Ishikawa (cell line): ENCODE results near the gene FTO.

Experiments used
- CEBPB ChIP-seq: IDR thresholded peaks from 2 replicates; pipeline ENCODE4 v1.6.1; 2012
- CREB1 ChIP-seq: IDR thresholded peaks from 2 replicates; pipeline ENCODE4 v1.6.1; 2012; ENCODE audit warnings: low read depth
- EGR1 ChIP-seq: IDR thresholded peaks from 2 replicates; pipeline ENCODE4 v1.6.1; 2012
- EP300 ChIP-seq: IDR thresholded peaks from 2 replicates; pipeline ENCODE4 v1.6.1; 2012; ENCODE audit warnings: borderline replicate concordance
- FOXM1 ChIP-seq: IDR thresholded peaks from 2 replicates; pipeline ENCODE4 v1.6.1; 2012; ENCODE audit warnings: low read depth, borderline replicate concordance
- NFIC ChIP-seq: IDR thresholded peaks from 2 replicates; pipeline ENCODE4 v1.6.1; 2012
- RAD21 ChIP-seq: IDR thresholded peaks from 2 replicates; pipeline ENCODE4 v1.6.1; 2012; ENCODE audit warnings: low read depth
- TAF1 ChIP-seq: IDR thresholded peaks from 2 replicates; pipeline ENCODE4 v1.6.1; 2012; ENCODE audit warnings: low read depth, mild to moderate bottlenecking
- TCF12 ChIP-seq: IDR thresholded peaks from 2 replicates; pipeline ENCODE4 v1.6.1; 2012; ENCODE audit warnings: low read depth
- TEAD4 ChIP-seq: IDR thresholded peaks from 2 replicates; pipeline ENCODE4 v1.6.1; 2012
- YY1 ChIP-seq: IDR thresholded peaks from 2 replicates; pipeline ENCODE4 v1.6.1; 2012; ENCODE audit warnings: low read depth
- ZBTB7A ChIP-seq: IDR thresholded peaks from 2 replicates; pipeline ENCODE4 v1.6.1; 2012; ENCODE audit warnings: low read depth
- TF ChIP-seq, protein P1 (sequence below): IDR thresholded peaks from 2 replicates; pipeline ENCODE4 v1.6.1; 2012
- TF ChIP-seq, protein P2 (sequence below): IDR thresholded peaks from 2 replicates; pipeline ENCODE4 v1.6.1; 2012
- TF ChIP-seq, protein P3 (sequence below): IDR thresholded peaks from 2 replicates; pipeline ENCODE4 v1.6.1; 2012; ENCODE audit warnings: low read depth, mild to moderate bottlenecking

Gene FTO

DNA sequence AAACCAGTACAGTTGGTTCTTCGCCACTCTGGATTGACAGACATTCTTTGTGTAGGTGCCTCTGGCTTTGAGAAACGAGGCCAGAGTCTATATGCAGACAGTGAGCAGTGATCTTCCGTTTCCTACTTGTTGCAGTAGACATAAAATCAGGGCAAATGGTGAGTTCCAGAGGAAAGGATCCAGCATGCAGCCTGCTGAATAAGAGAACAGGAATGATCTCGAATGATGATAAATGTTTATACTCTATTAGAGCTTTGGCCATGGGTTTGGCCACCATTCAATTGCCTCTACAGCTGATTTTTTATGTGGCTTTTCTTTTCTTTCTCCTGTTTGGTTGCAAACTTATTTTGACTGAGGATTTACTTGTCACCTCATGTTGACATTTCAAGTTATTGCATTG is 295.9 kb downstream of the FTO start:
- TF ChIP-seq FOXM1: no peak
- no peak for TF ChIP-seq NFIC
- no peak for TF ChIP-seq ZBTB7A

DNA sequence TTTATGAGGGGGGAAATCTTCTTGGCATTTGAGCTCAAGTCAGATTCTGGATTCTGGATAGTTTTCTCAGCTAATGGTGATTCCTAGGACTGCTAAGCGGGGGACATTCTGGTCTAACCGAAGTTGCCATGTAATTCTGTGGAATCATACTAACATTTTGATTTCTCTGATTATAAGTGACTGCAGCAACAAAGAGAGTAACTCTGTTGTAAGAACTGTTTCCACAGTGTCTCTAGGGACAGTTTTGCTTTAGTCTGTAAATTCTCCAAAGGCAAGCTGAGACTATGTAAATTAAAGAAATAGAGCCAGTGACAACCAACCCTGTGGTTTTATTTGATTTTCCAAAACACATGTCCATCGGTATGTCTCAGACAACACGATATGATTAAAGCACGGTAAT is 296.4 kb downstream of the FTO start:
- TF ChIP-seq, protein P1, sequence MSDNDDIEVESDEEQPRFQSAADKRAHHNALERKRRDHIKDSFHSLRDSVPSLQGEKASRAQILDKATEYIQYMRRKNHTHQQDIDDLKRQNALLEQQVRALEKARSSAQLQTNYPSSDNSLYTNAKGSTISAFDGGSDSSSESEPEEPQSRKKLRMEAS: no peak
- TF ChIP-seq ZBTB7A: no peak
- no peak for TF ChIP-seq FOXM1
- TF ChIP-seq EP300: no peak
- TF ChIP-seq TAF1: no peak
- TF ChIP-seq, protein P2, sequence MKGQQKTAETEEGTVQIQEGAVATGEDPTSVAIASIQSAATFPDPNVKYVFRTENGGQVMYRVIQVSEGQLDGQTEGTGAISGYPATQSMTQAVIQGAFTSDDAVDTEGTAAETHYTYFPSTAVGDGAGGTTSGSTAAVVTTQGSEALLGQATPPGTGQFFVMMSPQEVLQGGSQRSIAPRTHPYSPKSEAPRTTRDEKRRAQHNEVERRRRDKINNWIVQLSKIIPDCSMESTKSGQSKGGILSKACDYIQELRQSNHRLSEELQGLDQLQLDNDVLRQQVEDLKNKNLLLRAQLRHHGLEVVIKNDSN: no peak
- no peak for TF ChIP-seq CREB1
- TF ChIP-seq, protein P3, sequence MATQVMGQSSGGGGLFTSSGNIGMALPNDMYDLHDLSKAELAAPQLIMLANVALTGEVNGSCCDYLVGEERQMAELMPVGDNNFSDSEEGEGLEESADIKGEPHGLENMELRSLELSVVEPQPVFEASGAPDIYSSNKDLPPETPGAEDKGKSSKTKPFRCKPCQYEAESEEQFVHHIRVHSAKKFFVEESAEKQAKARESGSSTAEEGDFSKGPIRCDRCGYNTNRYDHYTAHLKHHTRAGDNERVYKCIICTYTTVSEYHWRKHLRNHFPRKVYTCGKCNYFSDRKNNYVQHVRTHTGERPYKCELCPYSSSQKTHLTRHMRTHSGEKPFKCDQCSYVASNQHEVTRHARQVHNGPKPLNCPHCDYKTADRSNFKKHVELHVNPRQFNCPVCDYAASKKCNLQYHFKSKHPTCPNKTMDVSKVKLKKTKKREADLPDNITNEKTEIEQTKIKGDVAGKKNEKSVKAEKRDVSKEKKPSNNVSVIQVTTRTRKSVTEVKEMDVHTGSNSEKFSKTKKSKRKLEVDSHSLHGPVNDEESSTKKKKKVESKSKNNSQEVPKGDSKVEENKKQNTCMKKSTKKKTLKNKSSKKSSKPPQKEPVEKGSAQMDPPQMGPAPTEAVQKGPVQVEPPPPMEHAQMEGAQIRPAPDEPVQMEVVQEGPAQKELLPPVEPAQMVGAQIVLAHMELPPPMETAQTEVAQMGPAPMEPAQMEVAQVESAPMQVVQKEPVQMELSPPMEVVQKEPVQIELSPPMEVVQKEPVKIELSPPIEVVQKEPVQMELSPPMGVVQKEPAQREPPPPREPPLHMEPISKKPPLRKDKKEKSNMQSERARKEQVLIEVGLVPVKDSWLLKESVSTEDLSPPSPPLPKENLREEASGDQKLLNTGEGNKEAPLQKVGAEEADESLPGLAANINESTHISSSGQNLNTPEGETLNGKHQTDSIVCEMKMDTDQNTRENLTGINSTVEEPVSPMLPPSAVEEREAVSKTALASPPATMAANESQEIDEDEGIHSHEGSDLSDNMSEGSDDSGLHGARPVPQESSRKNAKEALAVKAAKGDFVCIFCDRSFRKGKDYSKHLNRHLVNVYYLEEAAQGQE: no peak
- no peak for TF ChIP-seq YY1
- no peak for TF ChIP-seq RAD21
- TF ChIP-seq TCF12: no peak
- no peak for TF ChIP-seq TEAD4
- TF ChIP-seq NFIC: no peak
- TF ChIP-seq EGR1: no peak
- no peak for TF ChIP-seq CEBPB

DNA sequence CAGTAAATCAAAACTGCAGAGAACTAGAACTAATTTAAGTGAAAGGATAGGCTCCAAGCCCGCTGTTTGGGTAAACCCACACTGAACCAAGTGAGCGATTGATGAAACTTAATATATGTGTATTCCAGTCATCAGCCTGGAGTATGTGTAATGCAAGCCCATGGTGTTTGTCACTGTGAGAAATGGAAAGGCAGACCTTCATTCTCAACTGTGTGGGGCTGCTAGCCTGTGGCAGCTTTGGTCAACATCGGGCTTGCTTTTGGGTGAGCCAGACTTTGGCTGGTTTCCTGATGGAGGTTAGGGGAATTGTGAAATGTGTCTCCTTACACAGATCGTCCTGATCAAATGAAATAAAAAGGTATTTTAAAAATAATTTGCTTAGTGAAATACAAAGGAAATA is 302.7 kb downstream of the FTO start:
- TF ChIP-seq, protein P2: no peak
- no peak for TF ChIP-seq CREB1

DNA sequence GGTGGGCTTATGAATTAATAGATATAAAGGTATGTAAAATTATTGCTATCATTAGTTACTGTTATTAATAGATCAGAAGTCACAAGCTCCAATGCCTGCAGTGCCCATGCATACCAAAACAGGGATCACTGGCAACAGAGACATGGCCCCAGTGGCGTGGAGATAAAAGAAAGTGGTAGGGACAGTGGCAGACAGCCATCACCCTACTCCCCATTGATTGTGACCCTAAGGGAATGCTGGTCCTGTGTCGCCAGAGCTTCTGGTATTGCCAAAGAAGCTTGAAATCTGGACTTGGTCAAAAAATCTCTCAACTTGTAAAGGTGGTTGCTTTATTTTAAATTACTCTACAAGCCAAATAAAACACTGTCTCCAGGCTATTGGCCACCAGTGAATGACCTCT is 303.5 kb downstream of the FTO start:
- TF ChIP-seq, protein P1: no peak
- TF ChIP-seq TCF12 (no peak), EGR1 (no peak), YY1 (no peak)

DNA sequence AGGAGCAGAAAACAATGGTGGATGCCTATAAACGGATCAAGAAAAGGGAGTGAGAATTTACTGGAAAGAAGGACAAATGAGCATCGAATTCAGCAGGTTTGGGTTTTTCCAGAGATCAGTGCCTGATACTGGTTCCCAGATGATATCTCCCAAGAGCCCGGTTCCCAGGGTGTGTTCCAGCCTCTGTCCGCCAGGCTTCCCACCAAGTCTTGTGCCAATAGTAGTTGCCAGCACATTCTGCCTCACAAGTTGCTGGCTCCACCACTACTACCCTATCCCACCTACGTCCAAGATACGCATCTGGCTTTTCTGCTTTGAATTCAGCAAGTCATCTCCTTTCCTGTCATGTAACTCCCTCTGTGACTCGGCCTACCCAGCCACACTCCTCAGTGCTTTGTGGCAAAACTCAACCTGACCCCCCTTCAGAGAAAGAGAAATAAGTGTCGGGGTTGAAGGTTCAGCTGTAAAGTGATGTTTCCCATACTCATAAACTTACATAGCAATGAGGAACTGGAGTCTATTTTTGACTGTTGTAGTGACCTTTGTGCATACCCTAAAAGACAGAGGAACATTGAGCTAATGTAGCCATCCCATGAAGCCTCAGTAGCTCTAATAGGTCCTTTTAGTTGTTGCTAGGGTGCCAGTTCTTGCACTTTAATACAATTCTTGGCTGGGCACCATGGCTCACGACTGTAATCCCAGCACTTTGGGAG is 305.7 kb downstream of the FTO start:
- TF ChIP-seq FOXM1 (no peak), TCF12 (no peak), CREB1 (no peak), EGR1 (no peak), EP300 (no peak), CEBPB (no peak), TAF1 (no peak), ZBTB7A (no peak), YY1 (no peak)
- TF ChIP-seq, protein P2: no peak

DNA sequence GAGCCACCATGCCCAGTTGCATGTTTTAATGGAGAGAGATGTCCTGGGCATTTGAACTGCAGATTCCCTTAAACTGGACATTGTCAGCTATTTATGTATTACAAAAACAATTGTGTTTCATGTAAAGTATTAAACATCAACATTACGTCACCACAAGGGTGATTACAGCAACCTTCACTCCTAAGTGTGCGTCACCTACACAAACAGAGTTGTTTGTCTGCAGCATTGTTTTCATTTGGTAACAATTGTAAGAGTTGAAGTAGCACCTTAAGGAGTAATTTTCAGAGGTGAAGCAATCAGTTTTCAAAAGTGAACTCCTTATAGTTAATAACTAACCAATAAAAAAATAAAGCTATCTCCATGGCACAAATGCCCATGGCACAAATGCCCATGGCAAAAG is 311.2 kb downstream of the FTO start:
- no peak for TF ChIP-seq NFIC
- TF ChIP-seq RAD21: no peak
- TF ChIP-seq, protein P3: no peak
- TF ChIP-seq EGR1: no peak
- TF ChIP-seq, protein P1: no peak
- TF ChIP-seq, protein P2: no peak
- no peak for TF ChIP-seq TCF12
- TF ChIP-seq TAF1: no peak
- no peak for TF ChIP-seq CREB1
- TF ChIP-seq TEAD4: no peak
- TF ChIP-seq ZBTB7A: no peak
- no peak for TF ChIP-seq YY1
- no peak for TF ChIP-seq FOXM1
- no peak for TF ChIP-seq CEBPB
- TF ChIP-seq EP300: no peak
